GM12872 (cell line): ENCODE measurements around the gene HDAC9.

Source experiments
- CTCF ChIP-seq: IDR thresholded peaks from 3 replicates; pipeline ENCODE4 v1.5.1; 2011; ENCODE audit warnings: low read depth, mild to moderate bottlenecking, low read length, moderate library complexity; ENCODE audit not compliant: insufficient read depth

The HDAC9 gene

GRCh38 chr7:18495412-18496340, at the start of gene HDAC9:
Gene HDAC9 (plus strand): TSS chr7:18495749. CDS start chr7:18496303, 554 bp downstream.
- no peak for TF ChIP-seq CTCF

GRCh38 chr7:18445916-18446520, 49.5 kb upstream of the HDAC9 start:
- no peak for TF ChIP-seq CTCF

DNA sequence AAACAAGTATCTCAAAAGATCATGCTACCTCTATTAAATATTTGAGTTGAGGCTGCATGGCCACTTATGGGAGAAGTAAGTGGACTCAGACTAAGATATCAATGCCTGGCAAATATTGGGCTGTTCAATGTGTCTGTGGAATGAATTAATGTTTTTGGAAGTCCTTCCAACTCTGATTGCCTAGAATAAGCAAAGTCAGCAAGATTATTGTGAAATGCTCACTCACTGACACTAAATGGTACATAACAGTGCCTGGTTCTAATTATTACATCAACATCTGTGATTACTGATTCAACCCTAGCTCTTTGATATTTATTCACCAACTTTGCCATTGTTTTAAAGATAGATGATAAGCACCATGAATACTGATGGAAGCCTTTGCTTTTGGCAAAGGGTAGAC, 45.5 kb upstream of the HDAC9 start:
- no peak for TF ChIP-seq CTCF

DNA sequence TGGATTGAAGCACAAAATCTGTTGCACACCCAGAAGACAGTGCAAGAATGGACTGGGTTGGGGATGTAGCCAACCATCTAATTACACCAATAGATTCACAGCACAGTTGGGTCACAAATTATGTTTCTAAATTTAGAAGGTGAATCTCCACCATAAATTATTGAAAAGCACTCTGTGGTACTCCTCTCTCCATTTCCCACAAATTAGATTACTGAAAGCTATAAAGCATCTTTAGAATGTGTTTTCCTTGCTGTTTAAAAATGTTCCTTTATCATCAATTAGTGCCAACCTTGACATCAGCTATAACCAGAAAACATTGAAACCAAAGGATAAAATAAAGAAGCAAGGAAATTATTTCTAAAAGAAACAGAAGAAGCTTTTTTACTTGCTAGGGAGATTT, 39.9 kb upstream of the HDAC9 start:
- no peak for TF ChIP-seq CTCF

DNA sequence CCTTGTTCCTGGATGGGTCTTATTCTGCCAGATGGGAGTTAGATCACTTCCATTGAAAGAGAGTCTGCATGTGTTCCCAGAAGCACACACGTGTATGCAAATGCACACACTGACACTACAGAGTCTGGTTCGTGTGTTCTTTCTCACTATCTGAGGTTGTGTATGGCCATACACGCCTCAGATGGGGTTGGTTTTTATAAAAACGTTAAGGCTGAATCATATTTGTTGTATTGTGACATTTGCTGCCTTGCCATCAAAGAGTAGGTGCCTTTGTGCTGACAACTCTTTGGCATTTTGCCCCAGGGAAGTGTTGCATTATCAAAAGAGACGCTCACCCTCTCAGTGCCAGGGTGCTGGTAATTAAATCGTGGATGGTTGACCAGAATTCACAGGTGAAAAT, 37.7 kb upstream of the HDAC9 start:
- TF ChIP-seq CTCF: no peak

GRCh38 chr7:18458830-18459229, 36.7 kb upstream of the HDAC9 start:
- TF ChIP-seq CTCF: no peak

DNA sequence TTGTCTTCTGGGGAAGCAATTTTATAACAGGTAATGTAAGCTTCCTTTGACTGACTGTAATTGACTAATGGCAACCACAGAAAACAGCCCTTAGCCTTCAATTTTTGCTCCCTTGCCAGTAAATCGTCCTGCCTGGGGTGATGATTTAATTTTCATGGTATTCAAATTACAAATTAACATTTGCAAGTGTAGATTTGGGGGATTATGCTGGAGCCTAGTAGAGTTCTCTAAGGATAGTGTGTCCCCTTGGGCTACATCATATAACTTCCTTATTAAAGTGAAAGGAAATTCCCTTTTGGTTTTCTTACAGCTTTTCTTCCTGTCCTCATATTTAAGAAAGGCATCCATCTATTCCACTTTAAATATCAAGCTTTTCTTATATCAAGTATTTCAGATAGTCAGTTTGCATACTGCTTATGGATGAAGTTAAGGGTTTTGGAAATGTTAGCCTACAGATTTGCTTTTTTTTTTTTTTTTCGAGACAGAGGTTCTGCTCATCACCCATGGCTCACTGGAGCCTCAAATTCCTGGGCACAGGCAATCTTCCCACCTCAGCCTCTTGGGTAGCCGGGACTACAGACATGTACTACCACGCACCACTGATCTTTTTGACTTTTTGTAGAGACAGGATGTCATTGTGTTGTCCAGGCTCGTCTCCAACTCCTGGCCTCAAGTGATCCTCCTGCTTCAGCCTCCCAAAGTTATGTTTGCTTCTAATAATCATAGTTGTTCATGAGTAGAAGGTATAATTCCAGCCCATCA, 35.9 kb upstream of the HDAC9 start:
- no peak for TF ChIP-seq CTCF
